Esophagus squamous epithelium (tissue), 4 donors: Measurements from ENCODE around the gene LTBP1.
"Not testable (repeated sequence)": the region's sequence is repeated elsewhere in the genome, so short reads cannot be mapped to it uniquely, and the experiment has no call there.

Experiments used
- POLR2A ChIP-seq, 4 donors: fragments of 450-650 bp; IDR thresholded peaks; one replicate each; pipeline ENCODE4 v1.6.1; 2017; ENCODE audit warnings: antibody characterized with exemption in 4 of 4, mild to moderate bottlenecking in 4 of 4, moderate library complexity in 3 of 4
- TF ChIP-seq, protein P1 (sequence below), 6 experiments: fragments of 450-650 bp in 4 of 6; fragments of 200-600 bp in 2 of 6; sonication (generic) in 2 of 6; IDR thresholded peaks; one replicate each; pipeline ENCODE4 v1.5.1; 2016 to 2019; ENCODE audit warnings: antibody characterized with exemption in 6 of 6, mild to moderate bottlenecking in 4 of 6, moderate library complexity in 4 of 6

GRCh38 chr2:33235559-33235958 is 288.8 kb downstream of the LTBP1 start:
- TF ChIP-seq, protein P1, sequence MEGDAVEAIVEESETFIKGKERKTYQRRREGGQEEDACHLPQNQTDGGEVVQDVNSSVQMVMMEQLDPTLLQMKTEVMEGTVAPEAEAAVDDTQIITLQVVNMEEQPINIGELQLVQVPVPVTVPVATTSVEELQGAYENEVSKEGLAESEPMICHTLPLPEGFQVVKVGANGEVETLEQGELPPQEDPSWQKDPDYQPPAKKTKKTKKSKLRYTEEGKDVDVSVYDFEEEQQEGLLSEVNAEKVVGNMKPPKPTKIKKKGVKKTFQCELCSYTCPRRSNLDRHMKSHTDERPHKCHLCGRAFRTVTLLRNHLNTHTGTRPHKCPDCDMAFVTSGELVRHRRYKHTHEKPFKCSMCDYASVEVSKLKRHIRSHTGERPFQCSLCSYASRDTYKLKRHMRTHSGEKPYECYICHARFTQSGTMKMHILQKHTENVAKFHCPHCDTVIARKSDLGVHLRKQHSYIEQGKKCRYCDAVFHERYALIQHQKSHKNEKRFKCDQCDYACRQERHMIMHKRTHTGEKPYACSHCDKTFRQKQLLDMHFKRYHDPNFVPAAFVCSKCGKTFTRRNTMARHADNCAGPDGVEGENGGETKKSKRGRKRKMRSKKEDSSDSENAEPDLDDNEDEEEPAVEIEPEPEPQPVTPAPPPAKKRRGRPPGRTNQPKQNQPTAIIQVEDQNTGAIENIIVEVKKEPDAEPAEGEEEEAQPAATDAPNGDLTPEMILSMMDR (IDR thresholded peaks at IDR 0.05) = not testable (repeated sequence)
- not testable (repeated sequence) for TF ChIP-seq POLR2A (IDR thresholded peaks at IDR 0.05)
